Neutrophil (primary cell): ENCODE results near the gene GON7.
"Not testable (repeated sequence)": the region's sequence is repeated elsewhere in the genome, so short reads cannot be mapped to it uniquely, and the experiment has no call there.

ENCODE experiments used
- H3K27ac ChIP-seq: fragments of 200-600 bp; sonication (generic); 2 replicates; pipeline ENCODE4 v1.5.1; 2016; ENCODE audit warnings: mild to moderate bottlenecking, moderate library complexity
- H3K27me3 ChIP-seq: fragments of 200-600 bp; sonication (generic); 2 replicates; pipeline ENCODE4 v1.6.0; 2016; ENCODE audit warnings: mild to moderate bottlenecking
- H3K36me3 ChIP-seq: fragments of 200-600 bp; sonication (generic); 2 replicates; pipeline ENCODE4 v1.5.1; 2017
- H3K4me1 ChIP-seq, 2 experiments: fragments of 200-600 bp in 1 of 2; sonication (generic) in 1 of 2; 1 replicate in 1 of 2; 2 replicates in 1 of 2; pipeline versions ENCODE4 v1.5.1 to v1.6.1; 2013 to 2016; ENCODE audit warnings: low read depth in 1 of 2, low read length in 1 of 2, mild to moderate bottlenecking in 1 of 2, moderate library complexity in 1 of 2; ENCODE audit not compliant: control insufficient read depth in 1 of 2, insufficient read depth in 1 of 2
- H3K4me3 ChIP-seq, 2 experiments: fragments of 200-600 bp in 1 of 2; sonication (generic) in 1 of 2; 1 replicate in 1 of 2; 2 replicates in 1 of 2; pipeline ENCODE4 v1.5.1; 2013 to 2016; ENCODE audit warnings: low read depth in 1 of 2, low read length in 1 of 2, mild to moderate bottlenecking in 1 of 2, moderate library complexity in 1 of 2
- H3K9me3 ChIP-seq: fragments of 200-600 bp; sonication (generic); 2 replicates; pipeline ENCODE4 v1.5.1; 2016
- CTCF ChIP-seq: fragments of 200-600 bp; sonication (generic); IDR thresholded peaks from 2 replicates; pipeline ENCODE4 v1.5.1; 2016; ENCODE audit warnings: antibody characterized with exemption

GON7 gene

DNA sequence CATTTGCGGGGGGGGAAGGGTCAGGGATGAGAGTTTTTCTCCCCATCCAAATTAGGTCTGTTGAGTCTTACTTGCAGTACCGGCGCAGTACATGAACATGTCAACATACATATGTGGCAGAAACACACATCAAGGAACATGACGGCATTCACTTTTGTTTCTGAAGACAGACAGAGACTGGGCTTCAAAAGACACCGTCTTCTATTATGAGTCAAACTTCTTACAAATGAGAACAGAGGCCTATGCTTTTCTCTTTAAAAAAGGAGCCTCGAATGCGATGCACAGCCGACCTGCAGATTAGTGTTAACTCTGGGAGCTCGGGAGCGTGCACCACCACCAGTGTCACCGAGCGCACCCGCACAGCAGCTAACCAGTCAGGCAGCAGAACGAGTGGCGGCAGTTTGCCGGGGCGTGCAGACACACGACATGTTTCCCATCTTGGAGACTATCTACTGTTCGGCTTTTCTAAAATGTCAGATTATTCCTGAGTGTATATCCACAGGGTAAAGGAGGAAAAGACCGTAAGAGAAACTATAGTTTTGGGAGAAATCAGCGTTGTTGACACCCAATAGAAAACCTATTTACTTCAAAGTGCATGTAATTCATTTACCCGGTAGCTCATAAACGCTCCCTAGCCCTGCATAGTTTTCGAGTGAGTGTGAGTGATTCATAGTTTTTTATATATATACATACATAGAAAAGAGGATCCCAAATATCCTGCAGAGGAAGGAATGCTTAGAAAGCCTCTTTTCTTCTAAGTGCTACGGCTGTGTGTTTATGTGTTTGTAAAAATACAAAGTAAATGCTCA lies 33.2 kb upstream of the GON7 start:
- no peak overlapping the region for H3K27ac ChIP-seq
- H3K9me3 ChIP-seq = no peaks in the 10 kb centered on the region
- peaks cover 2% of the 10 kb centered on the region for H3K27me3 ChIP-seq
- H3K4me1 ChIP-seq = no peaks in the 10 kb centered on the region
- no peak for TF ChIP-seq CTCF
- peaks cover 56% of the 10 kb centered on the region for H3K36me3 ChIP-seq
- no peak overlapping the region for H3K4me3 ChIP-seq

DNA sequence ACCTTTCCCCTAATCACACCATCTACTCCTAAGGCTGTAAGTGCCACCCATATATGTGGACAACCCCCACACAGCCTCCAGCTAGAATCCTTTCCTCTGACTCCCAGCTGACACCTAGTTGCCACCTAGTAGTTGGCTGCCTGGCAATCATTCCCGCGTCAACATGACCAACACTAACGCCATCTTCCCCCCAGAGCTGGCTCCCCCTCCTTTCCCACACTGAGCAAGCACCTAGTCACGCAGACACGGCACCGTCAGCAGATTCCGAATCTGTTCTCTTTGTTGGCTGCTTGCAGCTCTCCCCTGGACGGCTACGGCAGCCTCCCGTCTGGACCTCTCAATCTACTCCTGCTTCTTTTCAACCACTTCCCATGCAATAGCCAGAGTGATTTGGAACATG lies 27.9 kb upstream of the GON7 start:
- Histone ChIP-seq H3K9me3 (no peaks in the 10 kb centered on the region), H3K27ac (no peak overlapping the region), H3K4me1 (no peaks in the 10 kb centered on the region), H3K4me3 (no peak overlapping the region), H3K36me3 (peaks cover 5% of the 10 kb centered on the region), H3K27me3 (peaks cover 43% of the 10 kb centered on the region)
- no peak for TF ChIP-seq CTCF

DNA sequence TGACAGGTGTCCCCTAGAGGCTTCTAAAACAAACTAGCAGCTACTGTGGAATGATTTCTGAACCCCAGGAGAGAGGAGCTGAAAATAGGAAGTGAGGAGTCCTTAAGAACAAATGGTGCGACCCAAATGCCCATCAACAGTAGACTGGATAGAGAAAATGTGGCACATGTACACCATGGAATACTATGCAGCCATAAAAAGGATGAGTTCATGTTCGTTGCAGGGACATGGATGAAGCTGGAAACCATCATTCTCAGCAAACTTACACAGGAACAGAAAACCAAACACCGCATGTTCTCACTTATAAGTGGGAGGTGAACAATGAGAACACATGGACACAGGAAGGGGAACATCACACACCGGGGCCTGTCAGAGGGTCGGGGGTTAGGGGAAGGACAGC lies 26.2 kb upstream of the GON7 start:
- peaks cover 17% of the 10 kb centered on the region for H3K36me3 ChIP-seq
- H3K4me1 ChIP-seq = not testable (repeated sequence)

GRCh38 chr14:93232159-93232558 lies 25.3 kb upstream of the GON7 start:
- TF ChIP-seq CTCF = no peak
- Histone ChIP-seq H3K27ac (no peak overlapping the region), H3K36me3 (peaks cover 26% of the 10 kb centered on the region), H3K27me3 (peaks cover 43% of the 10 kb centered on the region), H3K4me3 (no peak overlapping the region), H3K4me1 (no peaks in the 10 kb centered on the region), H3K9me3 (no peaks in the 10 kb centered on the region)

More for the DNA sequence above, 26.2 kb upstream of the GON7 start:
- H3K27me3 ChIP-seq = peaks cover 43% of the 10 kb centered on the region
- not testable (repeated sequence) for H3K9me3 ChIP-seq, H3K4me3 ChIP-seq, H3K27ac ChIP-seq

DNA sequence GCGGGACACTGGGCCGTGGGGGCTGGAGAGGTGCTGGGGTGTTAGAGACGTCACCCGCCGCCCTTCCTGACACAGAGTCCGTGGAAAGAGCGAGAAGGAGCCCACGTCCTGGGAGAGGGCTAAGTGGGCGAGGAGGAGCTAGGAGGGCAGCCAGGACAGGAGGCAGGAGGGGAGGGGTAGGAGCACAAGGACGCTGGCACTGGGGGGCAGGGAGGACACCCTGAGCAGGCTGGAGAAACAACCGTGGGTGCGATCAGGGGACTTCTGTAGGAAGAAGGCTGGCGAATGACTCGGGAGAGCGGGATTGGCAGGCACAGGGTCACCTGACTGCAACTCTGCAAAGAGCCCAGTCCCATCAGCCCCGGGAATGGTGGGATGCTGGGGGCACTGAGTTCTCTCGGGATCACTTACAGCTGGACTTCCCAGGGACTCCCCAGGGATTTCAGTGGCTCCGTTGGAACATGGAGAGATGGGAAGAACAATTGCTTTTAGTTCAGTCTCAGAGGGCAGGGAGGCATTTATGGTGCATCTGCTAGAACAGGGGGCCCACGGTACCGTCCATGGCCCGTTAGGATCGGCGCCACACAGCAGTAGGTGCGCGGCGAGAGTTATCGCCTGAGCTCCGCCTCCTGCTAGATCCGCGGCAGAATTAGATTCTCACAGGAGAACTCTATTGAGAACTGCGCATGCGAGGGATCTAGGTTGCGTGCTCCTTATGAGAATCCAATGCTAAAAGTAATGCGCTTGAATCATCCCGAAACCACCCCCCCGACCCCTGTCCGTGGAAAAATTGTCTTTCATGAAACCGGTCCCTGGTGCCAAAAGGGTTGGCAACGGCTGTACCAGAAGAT lies 24.5 kb upstream of the GON7 start:
- Histone ChIP-seq H3K36me3 (peaks cover 31% of the 10 kb centered on the region), H3K27ac (no peak overlapping the region), H3K4me1 (no peaks in the 10 kb centered on the region), H3K9me3 (no peaks in the 10 kb centered on the region), H3K27me3 (peaks cover 43% of the 10 kb centered on the region), H3K4me3 (no peak overlapping the region)
- no peak for TF ChIP-seq CTCF

- H3K27me3 ChIP-seq = peaks cover 43% of the 10 kb centered on the region
- no peak overlapping the region for H3K4me3 ChIP-seq
Measured at GRCh38 chr14:93230539-93230938, 23.7 kb upstream of the GON7 start.

More at GRCh38 chr14:93230539-93230938, 23.7 kb upstream of the GON7 start:
- TF ChIP-seq CTCF = no peak
- H3K36me3 ChIP-seq = peaks cover 39% of the 10 kb centered on the region
- no peaks in the 10 kb centered on the region for H3K4me1 ChIP-seq
- no peak overlapping the region for H3K27ac ChIP-seq
- H3K9me3 ChIP-seq = no peaks in the 10 kb centered on the region
